Lung (tissue), 12 donors: ENCODE measurements around the gene GFI1B. TPM values are rescaled to one million over a fixed set of nuclear protein-coding genes. Genes with fewer than 3 reads are reported as not detected.

ENCODE experiments used
- ATAC-seq: fragments of 200-7000 bp; cut with Tn5 transposase; one replicate; pipeline ENCODE4 v1.9.1; 2020; ENCODE audit warnings: moderate number of reproducible peaks; ENCODE audit not compliant: insufficient read depth, low FRiP score
- DNase-seq, 3 donors: peaks; one replicate each; pipeline ENCODE4 v3.0.0-alpha.2; 2013 to 2017
- H3K27ac ChIP-seq, 2 donors: one replicate each; pipeline ENCODE4 v1.5.1; 2013; ENCODE audit warnings: mild to moderate bottlenecking in 2 of 2, moderate library complexity in 2 of 2, control low read depth in 1 of 2, inconsistent platforms in 1 of 2, low read depth in 1 of 2, low read length in 1 of 2
- H3K27me3 ChIP-seq, 3 donors: one replicate each; pipeline ENCODE4 v1.5.1; 2013; ENCODE audit warnings: low read length in 2 of 3; ENCODE audit not compliant: control insufficient read depth in 3 of 3, insufficient read depth in 3 of 3
- H3K36me3 ChIP-seq, 4 donors: one replicate each; pipeline ENCODE4 v1.5.1; 2013; ENCODE audit warnings: low read length in 4 of 4, mild to moderate bottlenecking in 1 of 4, moderate library complexity in 1 of 4; ENCODE audit not compliant: control insufficient read depth in 4 of 4, insufficient read depth in 4 of 4
- H3K4me1 ChIP-seq, 5 donors: one replicate each; pipeline ENCODE4 v1.5.1; 2013; ENCODE audit warnings: low read length in 5 of 5, mild to moderate bottlenecking in 2 of 5, moderate library complexity in 1 of 5; ENCODE audit not compliant: control insufficient read depth in 5 of 5, insufficient read depth in 5 of 5
- H3K4me3 ChIP-seq: one replicate; pipeline ENCODE4 v1.5.1; 2013; ENCODE audit warnings: mild to moderate bottlenecking, control low read depth, moderate library complexity
- H3K9ac ChIP-seq, 2 donors: one replicate each; pipeline ENCODE4 v1.5.1; 2013; ENCODE audit warnings: low read length in 2 of 2, control low read depth in 1 of 2; ENCODE audit not compliant: insufficient read depth in 1 of 2
- H3K9me3 ChIP-seq, 4 donors: one replicate each; pipeline ENCODE4 v1.5.1; 2013; ENCODE audit warnings: low read length in 3 of 4, mild to moderate bottlenecking in 1 of 4, moderate library complexity in 1 of 4; ENCODE audit not compliant: control insufficient read depth in 4 of 4, insufficient read depth in 3 of 4
- CTCF ChIP-seq: IDR thresholded peaks from 2 replicates; pipeline ENCODE4 v1.5.1; 2012; ENCODE audit warnings: mild to moderate bottlenecking; ENCODE audit errors: control extremely low read depth, extremely low read depth
- WGBS, 2 donors: extraction: QIAGEN DNeasy Blood & Tissue Kit; methylation state at CpG; one replicate each; pipeline ENCODE4 v1.1.7; 2013; 5-methylcytosine and 5-hydroxymethylcytosine counted together
- polyA plus RNA-seq, 2 donors: library from polyadenylated mRNA; stranded (reverse); fragments of 200-250 nt; gene quantifications; one replicate each; pipeline ENCODE4 v1.2.1, GENCODE V29; 2013
- total RNA-seq, 2 donors: library from RNA; depleted of rRNA in 1 of 2; stranded (reverse); fragments of >200 nt in 1 of 2; gene quantifications; one replicate each; pipeline ENCODE4 v1.2.1, GENCODE V29; 2014 to 2021
- donor health status: control.
- donor health status: control.
- donor health status: Bipolar disorder and iron deficiency.
- donor health status: healthy.
- donor health status: DM: yes; HTN: yes; CAD: no.

The GFI1B gene
- total and polyA plus RNA-seq, 4 donors: 0.25 to 1.4 (median 0.76) TPM

DNA sequence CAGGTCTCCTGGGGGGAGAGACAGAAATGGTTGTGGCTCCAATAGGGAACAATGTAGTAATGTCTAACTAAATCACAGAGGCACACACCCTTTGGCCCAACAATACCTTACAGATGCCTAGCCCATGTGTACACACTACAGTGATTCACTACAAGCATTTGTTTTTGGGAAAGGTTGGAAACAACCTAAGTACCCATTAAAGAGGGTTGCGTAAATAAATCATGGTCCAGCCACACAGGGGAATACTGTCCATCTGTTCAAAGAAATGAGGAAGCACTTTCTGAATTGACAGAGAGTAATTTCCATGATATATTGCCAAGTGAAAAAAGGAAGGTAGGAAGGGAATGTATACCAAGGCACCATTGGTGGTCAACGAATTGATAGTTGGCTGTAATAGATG is 30.3 kb downstream of the GFI1B start:
- no peak overlapping the region for H3K9ac ChIP-seq
- H3K9me3 ChIP-seq: peaks cover 0 to 5% (median 0%) of the 10 kb centered on the region in 4 donors
- H3K4me1 ChIP-seq: peaks cover 0 to 7% (median 0%) of the 10 kb centered on the region in 5 donors
- no peak overlapping the region for H3K27ac ChIP-seq
- H3K27me3 ChIP-seq: peaks cover 0 to 3% (median 0%) of the 10 kb centered on the region in 3 donors
- H3K36me3 ChIP-seq: no peaks in the 10 kb centered on the region
- ATAC-seq (no peak), DNase-seq (no peak)
- H3K4me3 ChIP-seq: no peak overlapping the region
- TF ChIP-seq CTCF: no peak
- WGBS, 2 donors: 52 to 66% methylated on average over 2 of the region's 2 CpGs

- no peak overlapping the region for H3K27ac ChIP-seq
- peaks cover 0 to 3% (median 0%) of the 10 kb centered on the region in 3 donors for H3K27me3 ChIP-seq
- H3K4me3 ChIP-seq: no peak overlapping the region
- 81 to 90% methylated on average over 5 of the region's 5 CpGs for WGBS, 2 donors
- ATAC-seq: no peak
- H3K4me1 ChIP-seq: no peaks in the 10 kb centered on the region
- H3K36me3 ChIP-seq: no peaks in the 10 kb centered on the region
- H3K9me3 ChIP-seq: peaks cover 0 to 10% (median 3%) of the 10 kb centered on the region in 4 donors
- DNase-seq: no peak
- no peak for TF ChIP-seq CTCF
- H3K9ac ChIP-seq: no peak overlapping the region
Measured at GRCh38 chr9:133009906-133010582, 31.6 kb downstream of the GFI1B start.

DNA sequence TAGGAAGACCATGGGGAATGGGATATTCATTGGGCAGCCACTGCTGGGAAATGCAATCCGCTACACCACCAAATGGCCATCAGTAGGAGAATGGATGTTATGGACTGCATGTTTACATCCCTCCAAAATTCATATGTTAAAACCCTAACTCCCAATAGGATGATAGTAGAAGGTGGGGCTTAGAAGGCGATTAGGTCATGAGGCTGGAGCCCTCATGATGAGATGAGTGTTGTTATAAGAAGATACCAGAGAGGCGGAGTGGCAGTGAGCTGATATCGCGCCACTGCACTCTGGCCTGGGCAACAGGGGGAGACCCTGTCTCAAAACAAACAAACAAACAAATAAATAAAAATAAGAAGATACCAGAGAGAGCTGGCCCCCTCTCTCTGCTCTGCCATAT is 36.2 kb downstream of the GFI1B start:
- Histone ChIP-seq H3K27me3 (no peaks in the 10 kb centered on the region), H3K9me3 (peaks cover 0 to 8% (median 4%) of the 10 kb centered on the region in 4 donors), H3K9ac (no peak overlapping the region), H3K27ac (no peak overlapping the region), H3K4me1 (no peaks in the 10 kb centered on the region), H3K4me3 (no peak overlapping the region), H3K36me3 (no peaks in the 10 kb centered on the region)
- ATAC-seq (no peak), DNase-seq (no peak)
- WGBS, 2 donors: 87 to 95% methylated on average over 5 of the region's 5 CpGs
- TF ChIP-seq CTCF: no peak
